Stimulated activated naive CD4-positive, alpha-beta T cell treated with Interleukin-2 at 50 U/mL for 16 hours (primary cell): ENCODE measurements around the gene NRG3.
"Not testable (repeated sequence)": the region's sequence is repeated elsewhere in the genome, so short reads cannot be mapped to it uniquely, and the experiment has no call there.

Experiments
- DNase-seq: peaks from one replicate; lab custom pipeline; 2025; lab: John Stamatoyannopoulos, UW

The NRG3 gene

DNA sequence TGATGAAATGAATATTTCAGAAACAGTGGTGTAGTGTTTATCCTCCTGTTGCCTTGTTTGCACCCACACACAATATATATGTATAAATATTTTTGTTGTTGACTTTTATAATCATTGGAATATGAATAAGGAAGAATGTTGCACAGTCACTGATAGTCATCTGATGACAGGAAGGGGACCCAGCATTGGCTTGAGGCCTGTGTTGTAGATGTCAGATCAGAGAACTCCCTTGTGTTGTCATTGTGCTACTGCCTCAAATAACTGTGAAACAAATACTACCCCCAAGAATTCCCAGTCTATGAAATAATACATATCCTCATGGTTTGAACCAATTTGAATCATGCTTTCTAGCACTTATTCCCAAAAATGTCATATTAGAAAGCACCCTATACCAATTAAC lies 84.0 kb downstream of the NRG3 start:
- no peak for DNase-seq

DNA sequence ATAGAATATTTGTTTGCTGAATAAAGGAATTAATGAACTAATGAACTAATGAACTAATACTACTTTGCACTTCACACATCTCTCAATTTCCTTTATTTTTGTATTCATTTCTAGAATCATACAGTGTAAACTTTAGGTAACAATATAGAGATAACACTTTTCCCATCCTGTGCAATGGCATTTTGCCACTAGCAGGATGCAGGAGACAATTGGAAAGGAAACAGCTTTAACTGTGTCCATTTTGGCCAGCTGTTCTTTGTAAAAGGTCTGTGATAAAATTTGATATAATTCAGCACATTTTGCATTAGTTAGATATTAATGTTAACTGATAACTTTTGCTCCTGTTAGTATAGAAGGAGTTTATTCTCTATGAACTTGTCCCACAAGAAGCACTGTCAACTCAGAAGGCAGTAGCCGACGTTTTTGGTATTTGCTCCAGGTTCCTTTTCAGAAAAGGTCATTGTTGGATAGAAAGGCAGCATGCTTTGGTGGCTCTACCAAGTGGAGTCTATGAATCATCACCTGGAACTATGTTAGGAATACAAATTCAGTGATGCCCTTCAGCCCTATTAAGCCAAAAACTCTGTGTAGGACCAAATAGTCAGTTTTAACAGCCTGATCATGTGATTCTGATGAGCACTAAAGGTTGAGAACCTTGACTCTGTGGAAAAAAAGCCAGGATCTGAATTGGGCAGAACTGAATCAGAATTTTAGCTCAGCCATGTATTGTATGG lies 86.6 kb downstream of the NRG3 start:
- no peak for DNase-seq

DNA sequence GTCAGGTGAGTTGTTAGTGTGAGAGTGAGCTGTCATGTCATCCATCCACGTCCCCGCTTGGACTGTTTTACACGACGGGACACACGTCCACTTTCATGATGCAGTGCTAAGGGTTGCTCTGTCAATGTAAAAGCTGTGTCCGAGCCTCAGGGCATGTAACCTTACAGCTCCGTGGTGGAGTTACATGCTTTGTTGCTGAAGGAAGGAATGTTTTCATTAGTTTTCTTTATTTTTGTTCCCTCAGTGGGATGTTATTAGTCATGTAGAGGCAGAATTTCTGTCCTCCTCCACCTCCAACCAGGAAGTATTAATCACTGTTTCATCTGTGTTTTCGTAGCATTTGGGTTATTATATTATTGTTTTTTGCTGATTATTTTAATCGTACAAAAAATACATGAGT lies 88.6 kb downstream of the NRG3 start:
- no peak for DNase-seq

DNA sequence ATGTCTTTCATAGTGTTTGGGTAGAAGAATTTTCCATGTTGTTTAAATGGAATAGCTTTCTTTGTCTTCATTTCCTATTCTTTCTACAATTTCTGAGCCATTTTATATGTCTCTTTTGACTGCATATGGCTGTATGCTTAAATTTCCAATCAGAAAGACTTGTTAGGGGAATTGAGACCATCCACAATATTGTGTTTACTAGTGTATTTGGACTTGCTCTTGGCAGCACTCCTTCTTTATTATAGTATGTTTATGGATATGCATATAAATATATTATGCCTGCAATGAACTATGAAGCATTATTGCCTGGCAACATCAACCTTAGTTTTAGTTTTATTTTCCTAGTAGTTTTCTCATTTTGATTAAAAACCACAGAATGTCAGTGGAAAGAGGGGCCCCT lies 92.7 kb downstream of the NRG3 start:
- no peak for DNase-seq

DNA sequence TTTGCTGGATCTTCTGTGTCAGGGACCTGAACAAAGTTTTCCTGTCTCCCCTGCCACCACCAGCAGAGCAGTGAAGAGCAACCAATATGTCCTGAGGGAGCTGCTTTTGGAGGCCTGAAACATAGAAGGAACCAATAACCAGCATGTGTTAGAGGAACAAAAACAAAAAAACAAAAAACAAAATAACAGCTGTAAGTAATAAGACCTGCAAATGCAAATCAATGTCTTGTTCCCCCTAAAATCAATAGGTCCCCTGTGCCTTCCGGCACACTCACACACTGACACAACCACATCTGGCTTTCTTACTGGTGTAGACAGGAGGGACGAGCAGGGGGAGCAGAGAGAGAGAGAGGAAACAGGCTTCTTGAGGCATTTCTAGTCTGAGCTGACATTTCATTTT lies 94.1 kb downstream of the NRG3 start:
- no peak for DNase-seq

DNA sequence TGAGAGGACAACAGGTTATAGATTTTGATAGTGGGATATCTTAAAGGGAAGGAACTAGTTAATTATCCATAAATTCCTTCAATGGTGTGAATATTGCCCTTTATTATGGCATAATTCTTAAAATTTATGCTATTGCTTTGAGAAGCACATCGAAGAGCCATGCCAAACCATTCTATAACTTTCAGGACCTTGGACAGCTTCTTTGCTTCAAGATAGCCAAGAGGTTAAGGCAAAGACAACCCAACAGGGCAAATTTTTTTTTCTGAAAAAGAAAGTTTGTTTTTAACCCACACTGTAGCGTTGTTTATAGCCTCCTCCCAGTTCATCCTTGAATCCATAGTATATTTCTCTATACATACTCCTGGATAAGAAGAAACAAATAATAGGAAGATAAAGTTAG lies 103.2 kb downstream of the NRG3 start:
- DNase-seq, result no peak

DNA sequence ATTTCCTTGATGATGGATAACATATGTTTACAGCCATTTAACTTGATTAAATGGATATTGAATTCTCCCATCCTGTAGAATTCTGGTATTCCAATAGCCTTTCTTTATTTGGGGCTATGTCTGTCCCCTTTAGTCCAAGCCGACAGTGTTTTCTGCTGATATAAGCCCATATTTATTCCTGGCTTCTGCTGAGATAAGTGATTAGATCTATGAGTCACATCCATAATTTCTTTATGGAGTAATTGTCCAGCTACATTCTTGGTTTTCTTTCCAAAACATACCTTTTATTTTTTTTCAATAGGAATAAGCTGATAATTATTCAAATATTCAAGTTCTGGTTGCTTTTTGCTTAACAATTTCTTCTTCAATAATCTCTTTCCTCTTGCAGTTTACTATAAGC lies 106.7 kb downstream of the NRG3 start:
- DNase-seq, result no peak

DNA sequence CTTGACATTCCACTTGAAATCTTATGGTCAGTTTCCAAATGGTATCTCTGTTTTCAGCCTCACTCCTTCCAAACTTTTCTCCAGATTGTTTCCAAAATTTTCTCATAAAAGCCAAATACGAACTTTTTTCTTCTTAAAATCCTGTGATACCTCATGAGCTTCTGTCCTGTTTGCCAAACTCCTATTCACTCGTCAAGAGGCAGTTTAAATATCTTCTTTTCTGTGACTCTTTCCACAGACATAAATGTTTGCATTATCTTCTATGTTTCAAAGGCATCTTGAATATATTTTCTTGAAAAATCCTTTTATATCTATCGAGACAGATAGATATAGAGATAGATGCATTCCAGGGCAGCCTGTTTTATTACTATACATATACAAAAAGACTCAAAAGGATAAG lies 109.4 kb downstream of the NRG3 start:
- DNase-seq, result no peak

DNA sequence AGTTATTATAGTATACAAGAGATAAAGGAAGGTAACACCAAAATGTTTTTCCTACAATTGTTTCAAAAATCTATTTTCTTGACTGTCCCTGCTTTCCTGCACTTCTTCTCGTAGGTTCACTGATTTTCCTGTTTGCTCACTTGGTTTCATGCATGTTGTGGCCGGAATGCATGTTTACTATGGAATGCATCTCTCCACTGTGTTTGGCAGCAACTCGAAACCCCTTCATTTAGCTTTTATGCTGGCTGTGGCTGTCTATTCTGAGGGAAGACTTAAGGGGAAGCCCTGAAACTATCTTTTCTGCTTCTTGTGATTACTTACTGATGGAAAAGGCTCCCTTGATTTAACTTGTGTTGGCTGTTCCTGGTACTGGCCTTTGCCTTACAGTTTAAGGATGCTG lies 120.3 kb downstream of the NRG3 start:
- no peak for DNase-seq

DNA sequence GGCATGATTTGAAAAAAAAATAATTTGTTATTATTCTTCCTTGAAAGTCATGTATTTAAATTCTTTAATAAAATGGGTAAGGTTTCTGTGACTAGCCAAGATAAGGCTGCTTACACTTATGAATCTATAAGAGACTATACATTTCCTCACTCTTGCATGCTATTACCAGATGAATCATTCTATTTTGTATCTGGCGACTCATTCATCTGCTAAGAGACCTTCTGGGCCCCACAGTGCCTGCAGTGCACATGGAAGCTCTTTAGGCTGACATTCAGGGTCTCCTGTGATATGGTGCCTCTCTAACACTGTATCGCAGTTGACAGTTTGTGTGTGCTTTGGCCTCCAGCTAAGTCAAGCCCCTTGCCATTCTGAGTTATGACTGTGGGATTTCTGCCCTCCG lies 121.9 kb downstream of the NRG3 start:
- no peak for DNase-seq

DNA sequence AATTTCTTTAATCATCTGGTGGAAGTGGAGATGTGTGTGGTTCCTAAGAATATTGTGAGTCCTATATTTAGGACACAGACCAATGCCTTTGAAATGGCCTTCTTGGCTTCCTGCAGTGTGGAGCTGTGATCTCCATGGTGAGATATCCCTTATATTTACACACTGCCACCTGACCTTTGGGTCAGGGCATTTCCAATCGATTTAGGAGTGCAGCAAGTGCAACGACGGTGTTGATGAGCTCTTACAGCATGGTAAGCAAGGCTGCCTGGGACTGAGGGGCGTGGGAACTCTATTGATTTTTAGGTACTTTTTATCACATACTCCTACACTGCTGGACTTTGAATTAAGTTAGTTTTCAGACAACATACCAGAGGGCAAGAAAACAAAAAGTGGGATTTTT lies 146.0 kb downstream of the NRG3 start:
- no peak for DNase-seq

DNA sequence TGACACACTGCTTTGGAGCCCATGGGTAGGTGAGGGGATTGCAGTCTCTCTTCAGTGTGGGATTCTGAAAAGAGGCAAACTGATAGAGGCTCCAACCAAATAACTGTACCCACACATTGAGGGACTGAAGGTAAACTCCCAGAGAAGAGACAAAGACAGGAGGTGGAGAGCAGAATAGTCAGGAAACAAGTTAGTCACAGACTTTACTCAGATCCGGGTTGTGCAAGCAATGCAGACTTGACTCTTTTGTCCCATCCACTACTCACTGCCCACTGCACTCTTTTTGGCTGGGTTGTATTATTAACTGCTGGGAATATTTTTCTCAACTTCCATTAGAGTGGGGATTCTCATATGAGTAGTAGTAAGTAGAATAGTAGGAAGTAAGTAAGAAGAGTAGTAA lies 152.7 kb downstream of the NRG3 start:
- no peak for DNase-seq

DNA sequence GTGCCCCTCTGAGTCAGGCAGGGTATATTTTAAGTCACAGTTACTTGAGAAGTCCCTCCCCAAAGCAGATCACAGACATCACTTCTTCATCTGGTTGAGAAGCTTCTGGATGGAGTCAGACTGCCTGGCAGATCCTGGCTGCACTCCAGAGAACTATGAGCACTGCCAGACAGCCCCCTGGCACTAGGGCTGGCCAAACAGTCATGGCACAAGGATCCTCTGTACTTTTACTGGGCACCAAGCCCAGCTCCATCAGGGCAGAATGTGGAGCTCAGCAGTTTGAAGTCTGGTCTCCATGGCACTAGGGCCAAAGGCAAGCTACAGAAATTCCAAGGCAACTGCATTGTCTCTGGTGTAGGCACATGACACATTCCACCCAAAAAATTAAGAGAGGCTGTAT lies 162.1 kb downstream of the NRG3 start:
- no peak for DNase-seq

DNA sequence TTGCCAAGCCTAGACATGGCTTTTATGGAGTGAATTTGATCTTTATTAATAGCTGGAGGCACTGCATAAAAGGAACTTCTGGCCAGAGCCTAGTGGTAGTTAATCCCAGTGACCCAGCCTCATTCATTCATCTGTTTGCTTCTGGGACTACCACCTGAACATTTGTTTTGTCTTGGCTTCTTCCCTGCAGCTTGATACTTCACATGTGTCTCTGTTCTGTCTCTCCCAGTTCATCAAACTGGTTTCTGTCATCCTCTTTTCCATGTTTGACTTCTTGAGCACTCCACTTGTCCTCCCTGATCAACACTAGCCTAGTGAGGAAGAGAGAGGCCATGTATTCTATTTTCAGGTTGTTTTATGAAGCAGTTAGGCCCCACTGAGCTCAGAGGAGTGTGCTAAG lies 163.6 kb downstream of the NRG3 start:
- no peak for DNase-seq

DNA sequence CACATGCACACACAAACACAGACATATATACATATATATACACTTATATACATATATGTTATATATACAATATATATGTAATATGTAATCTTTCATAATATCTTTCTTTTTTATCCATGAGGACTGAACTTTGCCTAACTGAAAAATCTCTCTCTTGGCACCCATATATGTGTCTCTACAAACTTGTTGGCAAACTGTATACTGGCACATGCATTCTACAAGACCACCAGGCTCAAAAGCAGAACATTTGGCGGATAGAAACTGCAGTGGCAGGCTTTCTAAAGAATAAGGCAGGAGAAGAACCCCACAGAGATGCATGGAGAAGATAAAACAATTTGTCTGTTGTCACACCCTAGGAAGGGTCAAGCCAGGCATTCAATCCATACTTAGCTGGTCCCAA lies 165.3 kb downstream of the NRG3 start:
- DNase-seq, result no peak

DNA sequence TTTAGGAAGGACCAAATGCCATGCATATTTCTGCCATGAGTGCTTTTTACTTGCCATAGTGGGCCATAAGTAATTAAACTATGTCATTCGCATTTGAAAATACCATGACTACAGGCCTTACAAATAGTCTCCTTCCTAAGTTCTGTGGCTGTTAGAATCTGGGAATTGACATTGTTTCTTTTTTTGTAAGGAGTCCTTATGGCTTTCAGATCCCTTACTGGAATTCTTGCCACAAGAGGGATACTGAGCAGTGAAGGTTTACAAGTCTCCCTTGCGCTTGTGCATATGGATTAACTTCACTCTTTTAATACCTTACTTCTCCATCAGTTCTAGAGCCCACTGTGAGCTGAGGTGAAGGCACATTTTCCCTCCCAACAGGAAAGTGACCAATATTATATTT lies 166.0 kb downstream of the NRG3 start:
- DNase-seq, result no peak

DNA sequence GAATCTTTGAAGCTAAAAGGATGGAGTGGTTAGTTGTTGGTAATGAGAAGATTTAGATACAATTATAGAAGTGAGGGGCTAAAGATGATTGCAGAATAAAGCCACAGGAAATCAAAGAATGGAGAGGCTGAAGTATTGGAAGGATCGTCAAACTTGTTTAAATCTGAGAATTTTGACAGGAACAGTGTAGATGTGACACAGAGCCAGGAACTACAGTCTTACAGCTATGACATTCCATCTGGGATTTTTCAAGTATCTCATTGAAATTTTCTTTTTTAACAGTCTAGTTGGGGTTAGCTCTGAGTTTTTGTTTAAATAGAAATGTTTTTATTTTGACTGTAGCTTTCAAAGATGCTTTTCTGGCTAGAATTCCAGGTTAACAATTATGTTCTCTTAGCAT lies 181.4 kb downstream of the NRG3 start:
- no peak for DNase-seq

DNA sequence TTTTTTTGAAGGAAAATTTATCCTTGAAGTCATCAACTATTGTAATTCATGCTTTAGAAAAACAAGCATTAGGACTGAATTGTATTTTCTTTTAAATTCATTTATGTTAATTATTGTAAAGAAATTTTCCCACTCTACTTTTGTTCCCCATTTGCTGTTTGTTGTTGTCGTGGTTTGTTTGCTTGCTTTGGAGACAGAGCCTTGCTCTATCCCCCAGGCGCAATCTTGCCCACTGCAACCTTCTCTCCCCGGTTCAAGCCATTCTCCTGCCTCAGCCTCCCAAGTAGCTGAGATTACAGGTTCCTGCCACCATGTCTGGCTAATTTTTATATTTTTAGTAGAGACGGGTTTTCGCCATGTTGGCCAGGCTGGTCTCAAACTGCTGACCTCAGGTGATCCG lies 192.2 kb downstream of the NRG3 start:
- not testable (repeated sequence) for DNase-seq

DNA sequence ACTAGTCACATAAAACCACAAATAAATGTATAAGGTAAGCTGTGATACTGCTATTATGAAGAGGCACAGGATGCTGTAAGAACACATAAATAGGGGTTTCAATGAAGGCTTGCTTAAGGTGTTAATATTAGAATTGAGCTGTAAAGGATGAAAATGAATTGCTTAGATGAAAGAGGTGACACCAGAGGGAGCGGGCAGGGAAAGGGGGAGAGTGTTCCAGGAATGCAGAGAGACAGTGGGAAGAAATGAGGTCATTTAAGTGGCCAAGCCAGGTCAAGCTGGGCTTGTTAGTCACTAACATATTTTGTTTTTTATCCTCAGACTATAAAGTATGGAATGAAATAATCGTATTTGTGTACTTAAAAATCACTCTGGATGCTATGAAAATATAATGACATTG lies 193.5 kb downstream of the NRG3 start:
- DNase-seq, result no peak

DNA sequence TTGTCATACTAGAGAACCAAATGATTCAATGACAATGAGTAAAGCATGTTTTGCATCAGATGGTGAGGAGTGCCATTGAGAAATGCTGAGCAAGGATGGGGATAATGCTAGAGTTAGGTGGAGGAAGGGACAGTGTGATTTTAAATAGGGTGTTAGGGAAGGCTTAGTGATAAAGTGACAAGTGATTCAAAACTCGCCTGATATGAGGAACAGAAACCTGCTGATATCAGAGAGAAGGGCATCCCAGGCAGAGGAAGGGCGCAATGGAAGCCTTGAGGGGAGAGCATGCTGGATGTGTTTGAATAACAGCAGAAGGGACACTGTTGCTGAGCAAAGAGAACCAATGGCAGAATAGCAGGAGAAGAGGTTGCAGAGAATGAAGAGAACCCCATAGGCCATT lies 196.2 kb downstream of the NRG3 start:
- DNase-seq, result no peak

DNA sequence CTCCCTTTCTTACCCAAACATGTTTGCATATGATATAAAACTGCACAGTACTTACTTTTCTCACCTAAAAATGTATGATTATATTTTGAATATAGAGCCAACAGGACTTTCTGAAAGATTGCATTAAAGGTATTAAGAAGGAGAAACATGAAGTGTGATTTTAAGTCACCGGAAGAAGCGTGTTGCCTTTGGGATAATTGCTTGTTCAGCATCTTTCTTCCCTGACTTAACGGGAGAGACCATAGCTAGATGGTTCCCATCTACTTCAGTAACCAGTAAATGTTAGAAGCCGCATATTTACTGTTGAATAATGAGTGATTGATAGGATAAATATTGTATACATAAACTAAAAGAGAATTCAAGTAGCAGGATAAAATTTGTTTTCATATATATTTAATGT lies 197.1 kb downstream of the NRG3 start:
- DNase-seq, result no peak

DNA sequence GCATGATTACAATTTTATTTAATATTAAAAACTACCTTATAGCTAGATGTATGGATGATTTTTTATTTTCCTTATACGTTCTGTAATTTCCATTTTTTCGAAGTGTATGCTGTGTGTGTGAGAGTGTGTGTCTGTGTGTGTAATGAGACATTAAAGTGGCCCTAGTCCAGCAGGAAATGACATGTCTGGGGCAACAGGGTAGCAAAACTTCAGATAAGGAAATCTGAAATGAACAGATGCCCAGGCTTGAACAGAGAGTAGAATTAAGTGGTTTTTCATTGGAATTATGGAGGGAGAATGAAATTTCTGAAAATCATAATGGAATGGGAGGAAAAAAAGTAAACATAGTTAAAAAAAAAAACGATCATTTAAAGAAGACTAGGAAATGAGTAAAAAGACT lies 200.6 kb downstream of the NRG3 start:
- DNase-seq, result no peak

DNA sequence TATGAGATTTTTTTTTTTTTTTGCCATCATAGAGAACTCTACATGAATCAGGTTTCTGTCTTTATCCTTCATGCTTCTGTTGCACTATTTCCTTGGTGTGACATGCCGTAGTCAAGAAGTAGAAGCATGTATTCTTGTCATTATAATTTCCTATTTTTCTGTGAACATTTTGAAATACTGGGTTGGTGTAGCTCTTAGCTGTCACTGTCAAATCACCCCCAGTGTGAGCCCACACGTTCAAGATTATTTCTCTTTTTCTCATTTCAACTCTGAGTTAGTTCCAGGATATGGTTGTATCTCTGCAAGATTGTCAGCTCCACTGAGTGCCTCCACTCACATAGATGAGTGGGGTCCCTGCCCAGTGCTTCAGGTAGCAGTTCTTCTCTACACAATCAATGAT lies 209.5 kb downstream of the NRG3 start:
- DNase-seq, result no peak

DNA sequence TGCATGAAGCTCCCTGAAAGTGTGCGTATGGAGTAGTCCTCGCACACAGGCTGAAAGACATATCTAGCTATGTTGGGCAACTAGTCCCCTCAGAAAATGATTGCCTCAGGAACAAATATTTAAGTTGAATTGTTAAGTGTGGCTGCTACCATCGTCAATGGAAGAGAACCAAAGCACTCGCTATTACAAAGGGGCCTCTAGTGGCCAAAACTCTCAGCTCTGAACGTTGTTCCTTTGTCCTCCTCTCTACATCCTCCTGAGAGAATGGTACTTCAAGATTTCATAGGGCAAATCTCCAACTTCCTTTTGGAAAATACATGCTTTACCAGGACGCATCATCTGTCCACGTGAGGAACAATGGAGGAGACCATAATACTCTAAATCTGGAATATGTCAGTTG lies 209.9 kb downstream of the NRG3 start:
- DNase-seq, result no peak

DNA sequence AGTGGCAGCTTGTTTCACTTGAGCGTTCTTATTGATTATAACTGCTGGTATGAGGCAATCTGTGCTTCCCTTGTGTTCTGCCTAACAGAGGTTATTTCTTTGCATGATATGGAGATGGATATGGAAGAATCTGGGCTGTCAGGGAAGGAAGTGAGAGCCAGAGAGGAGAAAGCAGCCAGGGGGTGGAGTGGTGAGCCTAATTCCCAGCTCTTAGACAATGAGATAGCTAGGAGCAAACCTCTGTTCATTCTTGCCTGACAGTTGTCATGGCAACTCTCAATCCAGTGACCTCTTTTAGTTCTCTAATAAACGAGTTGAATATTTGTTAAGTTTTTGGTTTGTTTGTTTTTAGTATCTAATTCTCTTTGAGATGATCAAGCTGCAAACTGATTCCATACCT lies 214.3 kb downstream of the NRG3 start:
- no peak for DNase-seq
